HG02852 (cell line): ENCODE results near the gene RELL1.

Source experiments
- ATAC-seq: cut with Tn5 transposase; IDR thresholded peaks from one replicate; pipeline ENCODE4 v1.9.1; 2021; ENCODE audit warnings: mild to moderate bottlenecking, moderate library complexity; ENCODE audit not compliant: unreplicated experiment

Gene RELL1

GRCh38 chr4:37603711-37604110, 82.5 kb downstream of the RELL1 start:
- ATAC-seq, result no peak

- ATAC-seq, result peak; percentile 89
Observed at GRCh38 chr4:37603070-37603468, 83.1 kb downstream of the RELL1 start.

GRCh38 chr4:37602454-37603069, 83.6 kb downstream of the RELL1 start:
- ATAC-seq, result no peak

GRCh38 chr4:37601531-37601930, 84.6 kb downstream of the RELL1 start:
- ATAC-seq, result no peak

- no peak for ATAC-seq
Observed at GRCh38 chr4:37599092-37599790, 86.9 kb downstream of the RELL1 start.

GRCh38 chr4:37597034-37597433, 89.1 kb downstream of the RELL1 start:
- no peak for ATAC-seq

- no peak for ATAC-seq
Observed at GRCh38 chr4:37595875-37596680, 90.1 kb downstream of the RELL1 start.

GRCh38 chr4:37594099-37594498, 92.1 kb downstream of the RELL1 start:
- no peak for ATAC-seq

GRCh38 chr4:37591349-37591748, 94.8 kb downstream of the RELL1 start:
- ATAC-seq, result no peak

GRCh38 chr4:37590016-37590415, 96.2 kb downstream of the RELL1 start:
- no peak for ATAC-seq

GRCh38 chr4:37588150-37588549, 98.0 kb downstream of the RELL1 start:
- no peak for ATAC-seq

GRCh38 chr4:37586194-37586593, 100.0 kb downstream of the RELL1 start:
- no peak for ATAC-seq

GRCh38 chr4:37584493-37585060, 101.6 kb downstream of the RELL1 start:
- ATAC-seq, result no peak

- ATAC-seq, result no peak
Observed at GRCh38 chr4:37584071-37584470, 102.1 kb downstream of the RELL1 start.

GRCh38 chr4:37573566-37573965, 112.6 kb downstream of the RELL1 start:
- no peak for ATAC-seq

GRCh38 chr4:37568489-37568888, 117.7 kb downstream of the RELL1 start:
- ATAC-seq, result no peak

- no peak for ATAC-seq
Observed at GRCh38 chr4:37567836-37568235, 118.3 kb downstream of the RELL1 start.

- no peak for ATAC-seq
Observed at GRCh38 chr4:37562592-37562991, 123.6 kb downstream of the RELL1 start.

- peak; percentile 74 for ATAC-seq
Observed at GRCh38 chr4:37561803-37562207, 124.4 kb downstream of the RELL1 start.

GRCh38 chr4:37561196-37561802, 124.9 kb downstream of the RELL1 start:
- no peak for ATAC-seq
